Renal pelvis (tissue), 4 donors: ENCODE results near the gene ENTPD6. TPM values are rescaled to one million over a fixed set of nuclear protein-coding genes. Genes with fewer than 3 reads are reported as not detected.

Experiments
- DNase-seq: peaks from one replicate; pipeline ENCODE4 v3.0.0-alpha.2; 2013
- polyA plus RNA-seq, 3 donors: library from polyadenylated mRNA; unstranded; fragments of 120-200 nt; gene quantifications; one replicate each; pipeline ENCODE4 v1.2.1, GENCODE V29; 2013; ENCODE audit not compliant: insufficient read length in 3 of 3

ENTPD6 gene
- polyA plus RNA-seq, 3 donors = 45.4 to 55.6 (median 51.1) TPM

- DNase-seq = no peak
Observed at GRCh38 chr20:25273541-25274358, 78.2 kb downstream of the ENTPD6 start.

DNA sequence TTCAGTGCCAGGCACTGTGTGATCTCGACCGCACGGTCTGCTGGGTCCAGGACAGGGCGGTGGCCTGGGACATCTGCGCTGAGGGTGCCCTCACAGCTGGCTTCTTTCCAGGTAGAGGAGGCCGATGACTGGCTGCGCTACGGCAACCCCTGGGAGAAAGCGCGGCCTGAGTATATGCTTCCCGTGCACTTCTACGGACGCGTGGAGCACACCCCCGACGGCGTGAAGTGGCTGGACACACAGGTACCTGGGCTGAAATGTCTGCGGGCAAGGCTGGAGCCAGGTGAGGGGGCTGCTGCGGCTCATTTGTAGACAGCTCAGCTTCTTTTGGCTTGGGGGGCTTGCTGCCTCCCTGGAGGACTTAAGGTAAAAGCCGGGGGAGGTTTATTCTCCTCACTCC, 79.0 kb downstream of the ENTPD6 start:
- DNase-seq = no peak

DNA sequence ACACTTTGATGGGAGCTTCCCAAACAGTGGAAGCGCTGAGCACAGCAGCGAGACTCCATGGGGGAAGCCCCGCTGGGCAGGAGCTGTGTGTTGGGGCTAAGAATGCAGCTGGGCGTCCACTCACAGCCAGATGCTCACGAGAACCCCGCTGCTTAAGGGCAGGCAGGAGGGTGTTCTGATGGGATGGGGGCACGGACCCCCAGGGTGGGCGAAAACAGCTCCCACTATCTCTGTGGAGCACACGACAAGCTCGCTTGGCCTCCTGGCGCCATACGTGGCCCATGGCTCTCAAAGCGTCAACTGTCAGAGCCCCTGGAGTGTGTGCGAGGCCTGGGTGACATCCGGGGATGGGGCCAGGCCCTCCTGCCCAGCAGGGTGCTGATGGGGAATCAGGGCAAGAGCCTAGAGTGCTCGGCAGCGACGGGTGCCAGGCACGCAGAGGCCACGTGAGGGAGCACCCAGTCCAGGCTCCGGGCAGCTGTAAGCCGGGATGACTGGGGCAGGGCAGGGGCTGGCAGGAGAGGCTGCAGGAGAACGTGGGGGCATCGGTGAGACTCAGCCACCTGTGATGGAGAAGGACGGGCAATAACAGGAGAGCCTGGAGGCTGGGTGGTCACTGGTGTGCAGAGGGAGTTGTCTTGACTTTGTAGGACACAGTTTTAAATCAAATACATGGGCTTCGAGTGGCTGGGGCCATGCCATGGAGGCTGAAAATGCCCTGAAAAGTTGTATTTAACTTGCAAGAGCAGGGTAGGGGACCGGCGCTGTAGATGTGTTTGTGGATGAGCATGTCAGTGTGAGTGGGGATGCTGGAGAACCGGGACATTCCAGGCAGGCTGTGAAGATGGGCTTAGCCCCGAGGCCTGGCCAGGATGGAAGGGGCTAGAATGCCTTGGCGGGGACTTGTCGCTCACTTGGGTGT, 79.6 kb downstream of the ENTPD6 start:
- no peak for DNase-seq

GRCh38 chr20:25275813-25276532, 80.5 kb downstream of the ENTPD6 start:
- no peak for DNase-seq

Other genes starting within 250 kb of the ENTPD6 start
- gene CST7, start 246.4 kb upstream of the ENTPD6 start, polyA plus RNA-seq = under 1 TPM; 0.24 to 0.46 (median 0.38) TPM
- 100 to 1,000 TPM in 1 of 3 donors, 10 to 100 TPM in 2; 92.8 to 100 (median 93.9) TPM for gene APMAP, start 203.0 kb upstream of the ENTPD6 start, polyA plus RNA-seq
- 10 to 100 TPM; 28.8 to 31.8 (median 31.8) TPM for gene ACSS1, start 137.6 kb upstream of the ENTPD6 start, polyA plus RNA-seq
- gene VSX1, start 113.6 kb upstream of the ENTPD6 start, polyA plus RNA-seq = under 1 TPM in 1 of 3 donors, not detected in 2; 0.04 TPM
- gene PYGB, start 52.4 kb downstream of the ENTPD6 start, polyA plus RNA-seq = 10 to 100 TPM; 48.4 to 59.9 (median 51.8) TPM
- gene ABHD12, start 195.1 kb downstream of the ENTPD6 start, polyA plus RNA-seq = 10 to 100 TPM; 43.2 to 54.4 (median 45.2) TPM
- gene GINS1, start 212.0 kb downstream of the ENTPD6 start, polyA plus RNA-seq = 10 to 100 TPM; 18.1 to 27.1 (median 21.0) TPM